Naive thymus-derived CD8-positive, alpha-beta T cell (primary cell): ENCODE data around the gene FOXL1. TPM values are rescaled to one million over a fixed set of nuclear protein-coding genes. Genes with fewer than 3 reads are reported as not detected.

ENCODE experiments used
- ATAC-seq, 2 donors: fragments of 150-1000 bp; cut with Tn5 transposase in 1 of 2; sonication (Bioruptor Pico), chemical (Tn5 transposase) in 1 of 2; 1 replicate in 1 of 2; 2 replicates in 1 of 2; pipeline ENCODE4 v1.10.0; 2021; ENCODE audit warnings: mild to moderate bottlenecking in 2 of 2, moderate library complexity in 2 of 2
- POLR2A ChIA-PET: fragments of 350-600 bp; sonication (Branson Sonifier 250); formaldehyde crosslinking; loops from one replicate; lab custom pipeline; 2021; ENCODE audit warnings: antibody characterized with exemption; lab: Charles Lee
- DNase-seq, 10 donors: peaks; one replicate each; pipeline versions ENCODE4 v3.0.0 to v3.0.0-alpha.2; 2020 to 2022
- H3K27ac Mint-ChIP-seq, 10 donors: one replicate each; pipeline ENCODE4 v1.8.0; 2020 to 2022; ENCODE audit warnings: mild to moderate bottlenecking in 10 of 10, mixed read lengths in 10 of 10, moderate library complexity in 4 of 10, inconsistent platforms in 1 of 10
- H3K27me3 Mint-ChIP-seq, 5 donors: one replicate each; pipeline ENCODE4 v1.8.0; 2021 to 2022; ENCODE audit warnings: mixed read lengths in 5 of 5
- H3K36me3 Mint-ChIP-seq, 3 donors: one replicate each; pipeline ENCODE4 v1.8.0; 2020 to 2022; ENCODE audit warnings: mixed read lengths in 3 of 3, mild to moderate bottlenecking in 2 of 3, inconsistent platforms in 1 of 3
- H3K4me1 Mint-ChIP-seq, 4 donors: one replicate each; pipeline ENCODE4 v1.8.0; 2021 to 2022; ENCODE audit warnings: mixed read lengths in 4 of 4
- H3K4me3 Mint-ChIP-seq, 10 donors: one replicate each; pipeline ENCODE4 v1.8.0; 2020 to 2022; ENCODE audit warnings: mild to moderate bottlenecking in 10 of 10, mixed read lengths in 10 of 10, moderate library complexity in 6 of 10, inconsistent platforms in 1 of 10
- H3K9me3 Mint-ChIP-seq, 9 donors: one replicate each; pipeline ENCODE4 v1.8.0; 2020 to 2022; ENCODE audit warnings: mixed read lengths in 9 of 9, mild to moderate bottlenecking in 3 of 9, inconsistent platforms in 1 of 9, moderate library complexity in 1 of 9
- polyA plus RNA-seq, 3 donors: library from polyadenylated mRNA; unstranded; fragments of 300-500 nt; fragmentation: Illumina TruSeq; gene quantifications; one replicate each; pipeline ENCODE4 v1.2.3, GENCODE V29; 2021
- total RNA-seq, 8 experiments: library from RNA in 2 of 8; stranded (reverse) in 2 of 8; gene quantifications; one replicate each; pipeline ENCODE4 v1.2.3 and lab custom pipeline; 2021 to 2026

FOXL1 gene
- total and polyA plus RNA-seq, 5 experiments from 2014 or later, result not detected

DNA sequence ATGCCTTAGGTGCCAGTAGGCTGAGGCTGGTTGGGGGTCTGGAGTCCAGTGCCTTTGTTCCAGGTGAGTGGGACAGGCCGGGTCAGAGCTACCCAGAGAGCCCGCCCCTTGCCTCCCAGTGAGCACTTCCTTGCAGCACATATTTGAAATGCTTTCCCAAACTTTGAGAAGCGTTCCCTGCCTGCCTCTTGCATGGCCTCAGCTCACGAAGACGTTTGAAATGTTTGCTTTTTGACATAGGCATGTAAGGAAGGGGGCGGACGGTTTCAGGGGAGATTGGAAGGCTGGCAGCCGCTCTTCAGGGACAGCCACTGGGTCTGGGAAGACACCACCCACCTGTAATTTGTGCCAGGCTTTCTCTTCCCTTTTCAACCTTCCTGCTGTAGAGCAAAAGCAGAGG is 5.1 kb upstream of the FOXL1 start:
- Mint-ChIP-seq H3K9me3 (no peaks in the 10 kb centered on the region), H3K4me1 (peaks cover 8 to 16% (median 14%) of the 10 kb centered on the region in 4 donors), H3K36me3 (peaks cover 0 to 2% (median 0%) of the 10 kb centered on the region in 3 donors), H3K4me3 (no peak overlapping the region), H3K27me3 (peaks cover 33 to 94% (median 66%) of the 10 kb centered on the region in 5 donors), H3K27ac (no peak overlapping the region)
- ATAC-seq (no peak), DNase-seq (no peak)
- POLR2A ChIA-PET, result no interaction called here

DNA sequence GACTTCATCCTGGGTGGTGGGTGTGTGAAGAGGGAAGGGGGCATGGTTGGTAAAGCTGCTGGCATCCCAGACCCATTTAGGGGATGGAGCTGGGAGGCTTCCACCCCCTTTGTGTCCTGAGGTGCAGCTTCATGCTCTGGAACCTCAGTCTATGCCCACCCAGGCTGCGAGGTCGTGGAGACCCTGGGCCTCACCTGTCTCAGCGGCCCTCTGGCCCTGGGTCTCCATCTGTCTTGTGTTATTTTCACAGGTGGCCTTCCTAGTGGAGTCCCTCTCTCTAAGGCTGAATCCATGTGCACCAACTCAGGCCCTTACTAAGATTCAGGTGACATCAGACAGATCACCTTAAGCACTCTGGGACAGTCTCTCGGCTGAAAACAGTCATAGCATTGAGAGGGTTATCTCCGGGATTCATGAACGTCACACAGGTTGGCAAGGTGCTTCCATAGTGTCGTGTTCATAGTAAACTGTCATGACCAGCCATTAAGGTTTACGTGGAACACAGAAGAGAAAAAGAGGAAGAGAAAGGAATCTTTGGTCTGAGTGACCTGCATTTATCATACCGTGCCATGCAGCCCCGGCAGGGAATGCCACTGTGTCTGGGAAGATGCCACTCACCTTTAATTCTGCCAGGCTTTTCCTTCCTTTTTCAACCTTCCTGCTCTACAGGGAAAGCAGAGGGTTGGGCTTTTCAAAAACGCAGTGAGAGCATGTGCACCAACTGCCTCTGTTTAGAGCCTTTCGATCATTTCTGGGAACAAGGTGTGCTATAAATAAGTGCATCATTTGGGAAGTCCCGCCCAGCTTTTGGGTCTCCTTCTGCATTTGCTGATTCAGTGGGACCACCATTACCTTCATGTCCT is 4.5 kb upstream of the FOXL1 start:
- Mint-ChIP-seq H3K4me3 (no peak overlapping the region), H3K27me3 (peaks cover 34 to 97% (median 67%) of the 10 kb centered on the region in 5 donors), H3K9me3 (no peaks in the 10 kb centered on the region), H3K27ac (no peak overlapping the region), H3K36me3 (peaks cover 0 to 2% (median 0%) of the 10 kb centered on the region in 3 donors), H3K4me1 (peaks cover 8 to 14% (median 14%) of the 10 kb centered on the region in 4 donors)
- ATAC-seq (no peak), DNase-seq (no peak)
- POLR2A ChIA-PET, result no interaction called here

DNA sequence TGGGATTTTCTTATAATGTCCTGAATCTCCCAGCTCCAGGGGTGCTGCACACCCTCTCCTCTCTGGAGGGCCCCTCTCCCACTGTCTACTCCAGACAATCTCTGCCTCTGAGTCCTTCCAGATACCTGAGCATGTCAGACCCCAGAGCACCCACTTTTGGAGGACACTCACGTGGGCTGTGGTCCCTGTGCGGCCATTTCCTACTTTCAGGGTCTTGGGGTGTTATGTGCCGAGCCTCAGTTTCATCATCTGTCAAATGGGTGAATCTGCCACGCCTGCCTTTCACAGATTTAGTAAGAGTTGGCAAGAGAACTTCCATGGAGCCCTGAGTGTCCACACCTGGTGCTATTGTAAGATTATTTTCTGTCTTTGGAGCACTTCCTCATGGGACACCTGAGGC is 3.7 kb upstream of the FOXL1 start:
- no peak overlapping the region for H3K27ac Mint-ChIP-seq
- no peak overlapping the region for H3K4me3 Mint-ChIP-seq
- peaks cover 0 to 2% (median 0%) of the 10 kb centered on the region in 3 donors for H3K36me3 Mint-ChIP-seq
- POLR2A ChIA-PET, result no interaction called here
- H3K4me1 Mint-ChIP-seq, result peaks cover 9 to 14% (median 12%) of the 10 kb centered on the region in 4 donors
- no peak for DNase-seq
- H3K27me3 Mint-ChIP-seq, result peaks cover 30 to 94% (median 64%) of the 10 kb centered on the region in 5 donors
- H3K9me3 Mint-ChIP-seq, result no peaks in the 10 kb centered on the region
- ATAC-seq, result no peak

- no peak overlapping the region for H3K27ac Mint-ChIP-seq
- POLR2A ChIA-PET, result interaction anchor here (0.7 to 1.0 kb wide), 2 partner anchors 19 to 587 kb away, joined by 3 to 4 read pairs; no protein-coding TSS in a partner anchor
These were observed 3.2 kb upstream of the FOXL1 start for GRCh38 chr16:86575095-86575685.

DNA sequence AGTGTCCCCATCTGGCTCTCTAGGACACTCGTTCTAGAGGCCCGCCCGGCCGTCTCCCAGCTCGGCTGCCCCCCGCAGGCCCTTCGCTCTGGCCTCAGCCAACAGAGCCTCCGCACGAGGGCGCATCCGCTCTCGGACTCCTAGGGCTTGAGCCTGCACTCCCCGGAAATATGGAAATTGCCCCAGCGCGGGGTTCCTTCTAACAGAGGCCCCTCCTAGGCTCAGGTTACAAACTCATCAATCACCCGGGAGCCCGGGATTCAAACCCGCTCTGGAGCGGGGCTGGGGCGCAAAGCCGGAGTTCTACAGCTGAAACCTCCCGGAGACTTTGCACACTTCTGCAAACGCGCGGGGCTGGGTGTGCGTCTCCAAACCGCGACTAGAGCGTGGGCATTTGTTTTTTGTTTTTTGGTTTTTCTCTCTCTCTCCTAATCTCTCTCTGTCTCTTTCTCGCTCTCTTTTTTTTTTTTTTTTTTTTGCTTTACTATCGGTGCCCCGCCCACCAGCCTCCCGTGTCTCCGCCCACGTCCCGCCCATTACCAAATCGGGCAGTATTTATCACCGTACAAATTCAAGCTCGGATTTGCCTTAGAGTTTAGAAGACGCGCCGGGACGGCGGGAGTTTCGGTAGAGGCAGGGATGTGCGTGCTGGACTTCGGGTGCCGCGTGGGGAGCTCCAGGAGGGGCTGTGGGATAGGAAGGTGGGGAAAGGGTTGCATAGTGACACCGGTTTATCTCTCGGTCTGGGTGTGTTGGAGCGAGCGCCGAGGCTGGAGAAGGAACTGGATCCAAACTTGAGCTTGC is 2.4 kb upstream of the FOXL1 start:
- no peak overlapping the region for H3K27ac Mint-ChIP-seq
- H3K9me3 Mint-ChIP-seq, result no peaks in the 10 kb centered on the region
- peaks cover 25 to 94% (median 67%) of the 10 kb centered on the region in 5 donors for H3K27me3 Mint-ChIP-seq
- POLR2A ChIA-PET, result interaction anchor here (0.7 to 1.0 kb wide), 2 partner anchors 20 to 586 kb away, joined by 3 to 4 read pairs; no protein-coding TSS in a partner anchor
- H3K4me3 Mint-ChIP-seq, result peak overlapping the region; percentile 30 to 83 (median 60)
- DNase-seq (peak in 2 of 10 donors; percentile 12 to 35), ATAC-seq (no peak)
- H3K4me1 Mint-ChIP-seq, result peaks cover 10 to 14% (median 12%) of the 10 kb centered on the region in 4 donors
- peaks cover 0 to 2% (median 0%) of the 10 kb centered on the region in 3 donors for H3K36me3 Mint-ChIP-seq

More at GRCh38 chr16:86575095-86575685, 3.2 kb upstream of the FOXL1 start:
- Mint-ChIP-seq H3K36me3 (peaks cover 0 to 2% (median 0%) of the 10 kb centered on the region in 3 donors), H3K4me3 (peak overlapping the region in 1 of 10 donors; percentile 60), H3K4me1 (peaks cover 10 to 14% (median 12%) of the 10 kb centered on the region in 4 donors), H3K9me3 (no peaks in the 10 kb centered on the region), H3K27me3 (peaks cover 27 to 94% (median 68%) of the 10 kb centered on the region in 5 donors)
- ATAC-seq (no peak), DNase-seq (no peak)

- H3K9me3 Mint-ChIP-seq, result no peaks in the 10 kb centered on the region
- peaks cover 0 to 2% (median 0%) of the 10 kb centered on the region in 3 donors for H3K36me3 Mint-ChIP-seq
- DNase-seq (no peak), ATAC-seq (no peak)
- H3K4me1 Mint-ChIP-seq, result peaks cover 10 to 14% (median 12%) of the 10 kb centered on the region in 4 donors
- POLR2A ChIA-PET, result no interaction called here
- peaks cover 22 to 94% (median 66%) of the 10 kb centered on the region in 5 donors for H3K27me3 Mint-ChIP-seq
- H3K27ac Mint-ChIP-seq, result peak overlapping the region in 1 of 10 donors; percentile 42
- H3K4me3 Mint-ChIP-seq, result peak overlapping the region; percentile 30 to 83 (median 60)
These were observed 1.6 kb upstream of the FOXL1 start for GRCh38 chr16:86576591-86577313.

DNA sequence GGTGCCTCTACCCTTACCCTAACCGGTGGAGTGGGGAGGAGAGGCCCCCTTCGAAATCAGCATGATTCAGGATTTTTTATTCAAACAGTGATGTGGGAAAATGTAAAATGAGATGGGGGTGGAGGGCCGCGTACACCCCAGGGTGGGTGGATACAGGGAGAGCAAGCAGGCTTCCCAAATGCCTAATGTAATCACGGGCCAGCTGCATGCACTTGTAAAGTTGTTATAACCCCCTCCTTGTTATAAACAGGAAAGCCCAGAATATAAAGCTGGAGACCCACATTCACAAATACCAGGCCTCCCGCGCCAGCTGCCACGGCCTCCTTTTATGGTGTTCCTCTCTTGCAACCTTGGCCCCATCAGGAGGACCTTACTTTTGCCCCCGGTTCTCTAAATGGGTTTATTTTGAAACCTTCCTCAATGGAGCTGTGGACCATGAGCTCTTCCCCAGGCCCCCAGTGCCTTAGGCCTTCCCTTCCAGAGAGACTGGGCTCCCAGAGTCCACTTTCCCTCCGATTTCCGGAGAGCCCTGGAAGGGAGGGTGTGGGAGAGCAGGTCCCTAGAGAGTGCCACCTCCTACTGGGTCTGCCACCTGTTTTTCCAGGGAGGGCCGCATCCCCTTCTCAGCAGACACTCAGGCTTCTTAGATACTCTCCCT is 906 bp upstream of the FOXL1 start:
- Mint-ChIP-seq H3K9me3 (no peaks in the 10 kb centered on the region), H3K4me3 (peak overlapping the region in 5 of 10 donors; percentile 11 to 59 (median 30)), H3K27ac (peak overlapping the region in 1 of 10 donors; percentile 42), H3K36me3 (peaks cover 0 to 2% (median 0%) of the 10 kb centered on the region in 3 donors), H3K27me3 (peaks cover 24 to 92% (median 62%) of the 10 kb centered on the region in 5 donors), H3K4me1 (peaks cover 10 to 14% (median 12%) of the 10 kb centered on the region in 4 donors)
- POLR2A ChIA-PET, result no interaction called here
- no peak for DNase-seq
- no peak for ATAC-seq

DNA sequence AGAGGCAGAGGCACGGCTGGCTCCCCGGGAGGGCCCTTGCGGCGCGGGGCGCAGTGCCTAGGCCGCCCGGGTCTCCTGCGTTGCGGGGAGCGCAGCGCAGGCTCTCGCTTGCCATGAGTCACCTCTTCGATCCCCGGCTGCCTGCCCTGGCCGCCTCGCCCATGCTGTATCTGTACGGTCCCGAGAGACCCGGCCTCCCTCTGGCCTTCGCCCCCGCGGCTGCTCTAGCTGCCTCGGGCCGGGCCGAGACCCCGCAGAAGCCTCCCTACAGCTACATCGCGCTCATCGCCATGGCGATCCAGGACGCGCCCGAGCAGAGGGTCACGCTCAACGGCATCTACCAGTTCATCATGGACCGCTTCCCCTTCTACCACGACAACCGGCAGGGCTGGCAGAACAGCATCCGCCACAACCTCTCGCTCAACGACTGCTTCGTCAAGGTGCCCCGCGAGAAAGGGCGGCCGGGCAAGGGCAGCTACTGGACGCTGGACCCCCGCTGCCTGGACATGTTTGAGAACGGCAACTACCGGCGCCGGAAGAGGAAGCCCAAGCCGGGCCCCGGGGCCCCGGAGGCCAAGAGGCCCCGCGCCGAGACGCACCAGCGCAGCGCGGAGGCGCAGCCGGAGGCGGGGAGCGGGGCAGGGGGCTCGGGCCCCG is 390 bp downstream of the FOXL1 start:
- H3K27me3 Mint-ChIP-seq, result peaks cover 23 to 84% (median 60%) of the 10 kb centered on the region in 5 donors
- no peak overlapping the region for H3K27ac Mint-ChIP-seq
- H3K9me3 Mint-ChIP-seq, result no peaks in the 10 kb centered on the region
- DNase-seq, result no peak
- peaks cover 0 to 2% (median 0%) of the 10 kb centered on the region in 3 donors for H3K36me3 Mint-ChIP-seq
- no peak for ATAC-seq
- POLR2A ChIA-PET, result no interaction called here
- H3K4me3 Mint-ChIP-seq, result no peak overlapping the region
- peaks cover 10 to 14% (median 12%) of the 10 kb centered on the region in 4 donors for H3K4me1 Mint-ChIP-seq

- Mint-ChIP-seq H3K9me3 (no peaks in the 10 kb centered on the region), H3K27ac (no peak overlapping the region), H3K4me1 (peaks cover 10 to 14% (median 12%) of the 10 kb centered on the region in 4 donors), H3K36me3 (peaks cover 0 to 2% (median 0%) of the 10 kb centered on the region in 3 donors), H3K4me3 (peak overlapping the region in 1 of 10 donors; percentile 22), H3K27me3 (peaks cover 21 to 81% (median 58%) of the 10 kb centered on the region in 5 donors)
- POLR2A ChIA-PET, result no interaction called here
- ATAC-seq (no peak), DNase-seq (no peak)
These were observed 1.1 kb downstream of the FOXL1 start for GRCh38 chr16:86579268-86580062.

GRCh38 chr16:86580063-86580790 is 1.9 kb downstream of the FOXL1 start:
- Mint-ChIP-seq H3K4me3 (no peak overlapping the region), H3K4me1 (peaks cover 10 to 14% (median 12%) of the 10 kb centered on the region in 4 donors), H3K9me3 (no peaks in the 10 kb centered on the region), H3K27ac (no peak overlapping the region), H3K27me3 (peaks cover 18 to 79% (median 54%) of the 10 kb centered on the region in 5 donors), H3K36me3 (peaks cover 0 to 2% (median 0%) of the 10 kb centered on the region in 3 donors)
- no peak for ATAC-seq
- no peak for DNase-seq
- POLR2A ChIA-PET, result no interaction called here
